H9 (cell line): ENCODE measurements around the gene TRPM4. TPM values are rescaled to one million over a fixed set of nuclear protein-coding genes. Genes with fewer than 3 reads are reported as not detected.

ENCODE experiments used
- DNase-seq: peaks from one replicate; pipeline ENCODE4 v3.0.0-alpha.2; 2017
- H2AFZ ChIP-seq: one replicate; pipeline ENCODE4 v1.6.1; 2013; ENCODE audit warnings: mild to moderate bottlenecking, low read length, control low read depth, moderate library complexity
- H2AK5ac ChIP-seq: 2 replicates; pipeline ENCODE4 v1.6.1; 2013; ENCODE audit warnings: low read length, control low read depth, mixed read lengths; ENCODE audit not compliant: insufficient read length
- H2BK120ac ChIP-seq: one replicate; pipeline ENCODE4 v1.6.1; 2013; ENCODE audit warnings: low read depth, mild to moderate bottlenecking, low read length, control low read depth, inconsistent platforms; ENCODE audit not compliant: poor library complexity, severe bottlenecking
- H2BK12ac ChIP-seq: 2 replicates; pipeline ENCODE4 v1.6.1; 2013; ENCODE audit warnings: low read length, control low read depth, mixed read lengths, low read depth; ENCODE audit not compliant: insufficient read length
- H2BK15ac ChIP-seq: 2 replicates; pipeline ENCODE4 v1.6.1; 2013; ENCODE audit warnings: low read depth, low read length, control low read depth
- H2BK20ac ChIP-seq: one replicate; pipeline ENCODE4 v1.6.1; 2013; ENCODE audit warnings: low read depth, mild to moderate bottlenecking, low read length, control low read depth, inconsistent platforms; ENCODE audit not compliant: poor library complexity, severe bottlenecking
- H2BK5ac ChIP-seq: 2 replicates; pipeline ENCODE4 v1.6.1; 2013; ENCODE audit warnings: low read length, control low read depth, mixed read lengths; ENCODE audit not compliant: insufficient read length
- H3K14ac ChIP-seq: 2 replicates; pipeline ENCODE4 v1.6.1; 2013; ENCODE audit warnings: low read length, control low read depth; ENCODE audit not compliant: insufficient read depth
- H3K18ac ChIP-seq: 2 replicates; pipeline ENCODE4 v1.6.1; 2013; ENCODE audit warnings: low read depth, mild to moderate bottlenecking, mixed read lengths, low read length, control low read depth; ENCODE audit not compliant: insufficient read length
- H3K23ac ChIP-seq: 2 replicates; pipeline ENCODE4 v1.6.1; 2013; ENCODE audit warnings: low read length, control low read depth, mixed read lengths, low read depth; ENCODE audit not compliant: insufficient read length
- H3K23me2 ChIP-seq: 2 replicates; pipeline ENCODE4 v1.6.1; 2013; ENCODE audit warnings: low read depth, mild to moderate bottlenecking, mixed read lengths, low read length, control low read depth; ENCODE audit not compliant: insufficient read length, poor library complexity, severe bottlenecking
- H3K27ac ChIP-seq: 2 replicates; pipeline ENCODE4 v1.5.1; 2013; ENCODE audit warnings: low read length, control low read depth, mixed read lengths, low read depth; ENCODE audit not compliant: insufficient read length
- H3K27me3 ChIP-seq: 2 replicates; pipeline ENCODE4 v1.6.1; 2013; ENCODE audit warnings: low read length, control low read depth, inconsistent platforms; ENCODE audit not compliant: insufficient read depth
- H3K4ac ChIP-seq: 2 replicates; pipeline ENCODE4 v1.6.1; 2013; ENCODE audit warnings: low read depth, mild to moderate bottlenecking, control low read depth, inconsistent platforms, low read length, moderate library complexity
- H3K4me1 ChIP-seq: 2 replicates; pipeline ENCODE4 v1.6.1; 2013; ENCODE audit warnings: low read length, control low read depth, inconsistent platforms; ENCODE audit not compliant: insufficient read depth
- H3K4me2 ChIP-seq: 2 replicates; pipeline ENCODE4 v1.6.1; 2013; ENCODE audit warnings: low read length, control low read depth, mixed read lengths; ENCODE audit not compliant: insufficient read length, insufficient read depth
- H3K56ac ChIP-seq: 2 replicates; pipeline ENCODE4 v1.6.1; 2013; ENCODE audit warnings: low read depth, mild to moderate bottlenecking, mixed read lengths, low read length, control low read depth; ENCODE audit not compliant: insufficient read length
- H3K79me1 ChIP-seq: 2 replicates; pipeline ENCODE4 v1.6.1; 2013; ENCODE audit warnings: low read depth, mild to moderate bottlenecking, moderate library complexity, low read length, control low read depth, inconsistent platforms; ENCODE audit not compliant: insufficient read depth, poor library complexity, severe bottlenecking
- H3K79me2 ChIP-seq: 2 replicates; pipeline ENCODE4 v1.6.1; 2013; ENCODE audit warnings: low read length, control low read depth, inconsistent platforms; ENCODE audit not compliant: insufficient read depth
- H3K9ac ChIP-seq: 2 replicates; pipeline ENCODE4 v1.6.1; 2013; ENCODE audit warnings: low read length, control low read depth, mixed read lengths; ENCODE audit not compliant: insufficient read length; ENCODE audit errors: extremely low read depth
- H3K9me3 ChIP-seq: one replicate; pipeline ENCODE4 v1.6.1; 2013; ENCODE audit warnings: low read depth, low read length, inconsistent platforms; ENCODE audit not compliant: control insufficient read depth
- H3T11ph ChIP-seq: one replicate; pipeline ENCODE4 v1.6.1; 2013; ENCODE audit warnings: mild to moderate bottlenecking, low read length, control low read depth, inconsistent platforms
- H4K20me1 ChIP-seq: one replicate; pipeline ENCODE4 v1.6.1; 2013; ENCODE audit not compliant: control insufficient read depth, insufficient read length, insufficient read depth
- H4K5ac ChIP-seq: 2 replicates; pipeline ENCODE4 v1.6.1; 2013; ENCODE audit warnings: low read depth, mild to moderate bottlenecking, mixed read lengths, low read length, control low read depth; ENCODE audit not compliant: insufficient read length
- H4K8ac ChIP-seq: replicated peaks from 2 replicates; pipeline ENCODE4 v1.6.1; 2013; ENCODE audit warnings: low read length, control low read depth, mixed read lengths, low read depth; ENCODE audit not compliant: insufficient read length
- H4K91ac ChIP-seq: 2 replicates; pipeline ENCODE4 v1.6.1; 2013; ENCODE audit warnings: low read depth, mild to moderate bottlenecking, moderate library complexity, mixed read lengths, low read length, control low read depth; ENCODE audit not compliant: insufficient read length
- H3K27ac Mint-ChIP-seq, 3 experiments: 2 replicates in 2 of 3; 3 replicates in 1 of 3; pipeline ENCODE4 v1.8.0; 2020 to 2021; ENCODE audit warnings: mixed read lengths in 3 of 3, mild to moderate bottlenecking in 1 of 3, moderate library complexity in 1 of 3
- H3K27me3 Mint-ChIP-seq: 2 replicates; pipeline ENCODE4 v1.8.0; 2021; ENCODE audit warnings: low read depth, mild to moderate bottlenecking, moderate library complexity, mixed read lengths
- H3K36me3 Mint-ChIP-seq, 3 experiments: 2 replicates in 2 of 3; 3 replicates in 1 of 3; pipeline ENCODE4 v1.8.0; 2020 to 2021; ENCODE audit warnings: low read depth in 3 of 3, mixed read lengths in 3 of 3; ENCODE audit not compliant: insufficient read depth in 1 of 3
- H3K4me1 Mint-ChIP-seq, 2 experiments: 2 replicates each; pipeline ENCODE4 v1.8.0; 2020; ENCODE audit warnings: mixed read lengths in 2 of 2
- H3K4me3 Mint-ChIP-seq, 2 experiments: 2 replicates in 1 of 2; 3 replicates in 1 of 2; pipeline ENCODE4 v1.8.0; 2020 to 2021; ENCODE audit warnings: mild to moderate bottlenecking in 2 of 2, mixed read lengths in 2 of 2, moderate library complexity in 1 of 2
- H3K9me3 Mint-ChIP-seq, 2 experiments: 2 replicates in 1 of 2; 3 replicates in 1 of 2; pipeline ENCODE4 v1.8.0; 2020; ENCODE audit warnings: mild to moderate bottlenecking in 2 of 2, mixed read lengths in 2 of 2, moderate library complexity in 1 of 2
- WGBS: extraction: QIAGEN DNeasy Blood & Tissue Kit; methylation state at CpG from one replicate; pipeline ENCODE4 v1.1.7; 2013; ENCODE audit warnings: missing lambda C conversion rate, low lambda C conversion rate, mixed read lengths; ENCODE audit not compliant: insufficient read length; ENCODE audit errors: extremely low coverage; 5-methylcytosine and 5-hydroxymethylcytosine counted together
- total RNA-seq: library from RNA; stranded (reverse); gene quantifications from 2 replicates; pipeline ENCODE4 v1.2.1, GENCODE V29; 2021
- TF ChIP-seq, protein P1 (sequence below): fragments of 200-600 bp; sonication (generic); conservative IDR thresholded peaks from 3 replicates; pipeline ENCODE4 v1.8.0; 2021; ENCODE audit warnings: antibody characterized with exemption, mild to moderate bottlenecking

TRPM4 gene
- total RNA-seq, 1 experiment from 2014 or later: 6.9 TPM

DNA sequence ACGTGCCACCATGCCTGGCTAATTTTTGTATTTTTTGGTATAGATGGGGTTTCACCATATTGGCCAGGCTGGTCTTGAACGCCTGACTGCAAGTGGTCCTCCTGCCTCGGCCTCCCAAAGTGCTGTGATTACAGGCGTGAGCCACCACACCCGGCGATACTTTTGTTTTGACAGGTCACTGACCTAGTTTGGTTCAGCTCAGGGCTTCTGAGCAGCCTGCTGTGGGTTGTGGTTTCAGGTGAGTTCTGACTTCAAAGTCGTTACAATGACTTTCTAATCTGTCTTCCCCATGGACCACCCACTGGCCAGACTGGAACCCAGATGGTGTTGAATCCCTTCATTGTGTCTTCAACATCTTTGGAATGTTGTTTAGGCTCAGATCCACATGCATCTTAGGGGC, 73.8 kb downstream of the TRPM4 start:
- Histone ChIP-seq H3K4ac (no peak overlapping the region), H3K4me2 (no peak overlapping the region), H3K79me2 (no peaks in the 10 kb centered on the region), H3K79me1 (no peaks in the 10 kb centered on the region), H4K8ac (no peak overlapping the region), H4K91ac (no peak overlapping the region), H2BK15ac (no peak overlapping the region), H3T11ph (no peak overlapping the region), H2BK20ac (no peak overlapping the region), H2AFZ (no peak overlapping the region), H3K9ac (no peak overlapping the region), H3K27ac (no peak overlapping the region), H2BK12ac (no peak overlapping the region), H2AK5ac (no peak overlapping the region), H2BK120ac (no peak overlapping the region), H4K5ac (no peak overlapping the region), H3K23ac (no peak overlapping the region), H3K27me3 (no peaks in the 10 kb centered on the region), H3K18ac (no peak overlapping the region), H2BK5ac (no peak overlapping the region), H3K23me2 (no peaks in the 10 kb centered on the region), H3K4me1 (no peaks in the 10 kb centered on the region), H3K56ac (no peak overlapping the region), H4K20me1 (no peaks in the 10 kb centered on the region), H3K9me3 (no peaks in the 10 kb centered on the region), H3K14ac (no peak overlapping the region)
- Mint-ChIP-seq H3K27ac (no peak overlapping the region), H3K36me3 (no peaks in the 10 kb centered on the region), H3K4me1 (peaks cover 3 to 4% of the 10 kb centered on the region in 2 experiments; a peak in 2 of 4 replicates), H3K4me3 (no peak overlapping the region), H3K9me3 (no peaks in the 10 kb centered on the region), H3K27me3 (peaks cover 8% of the 10 kb centered on the region)
- TF ChIP-seq, protein P1, sequence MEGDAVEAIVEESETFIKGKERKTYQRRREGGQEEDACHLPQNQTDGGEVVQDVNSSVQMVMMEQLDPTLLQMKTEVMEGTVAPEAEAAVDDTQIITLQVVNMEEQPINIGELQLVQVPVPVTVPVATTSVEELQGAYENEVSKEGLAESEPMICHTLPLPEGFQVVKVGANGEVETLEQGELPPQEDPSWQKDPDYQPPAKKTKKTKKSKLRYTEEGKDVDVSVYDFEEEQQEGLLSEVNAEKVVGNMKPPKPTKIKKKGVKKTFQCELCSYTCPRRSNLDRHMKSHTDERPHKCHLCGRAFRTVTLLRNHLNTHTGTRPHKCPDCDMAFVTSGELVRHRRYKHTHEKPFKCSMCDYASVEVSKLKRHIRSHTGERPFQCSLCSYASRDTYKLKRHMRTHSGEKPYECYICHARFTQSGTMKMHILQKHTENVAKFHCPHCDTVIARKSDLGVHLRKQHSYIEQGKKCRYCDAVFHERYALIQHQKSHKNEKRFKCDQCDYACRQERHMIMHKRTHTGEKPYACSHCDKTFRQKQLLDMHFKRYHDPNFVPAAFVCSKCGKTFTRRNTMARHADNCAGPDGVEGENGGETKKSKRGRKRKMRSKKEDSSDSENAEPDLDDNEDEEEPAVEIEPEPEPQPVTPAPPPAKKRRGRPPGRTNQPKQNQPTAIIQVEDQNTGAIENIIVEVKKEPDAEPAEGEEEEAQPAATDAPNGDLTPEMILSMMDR: no peak
- no peak for DNase-seq
- WGBS: no CpG with 5 or more reads among the region's 7 CpGs
